IMR-90 (cell line): ENCODE measurements around the gene MSH5.

Experiments used
- BHLHE40 ChIP-seq: fragments of 150-350 bp; IDR thresholded peaks from 2 replicates; pipeline ENCODE4 v1.6.1; 2016; ENCODE audit warnings: mild to moderate bottlenecking, low read depth, low read length
- CEBPB ChIP-seq: IDR thresholded peaks from 2 replicates; pipeline ENCODE4 v1.6.1; 2012; ENCODE audit warnings: low read depth, low read length, improper control_type of control experiment
- CTCF ChIP-seq: conservative IDR thresholded peaks from 2 replicates; pipeline ENCODE4 v1.5.1; 2012; ENCODE audit warnings: mild to moderate bottlenecking, low read depth, low read length, improper control_type of control experiment
- FOS ChIP-seq: fragments of 150-350 bp; IDR thresholded peaks from 2 replicates; pipeline ENCODE4 v1.6.1; 2016; ENCODE audit warnings: low read depth, low read length
- MAFK ChIP-seq: IDR thresholded peaks from 2 replicates; pipeline ENCODE4 v1.6.1; 2012; ENCODE audit warnings: low read depth, low read length, improper control_type of control experiment
- MAZ ChIP-seq: IDR thresholded peaks from 2 replicates; pipeline ENCODE4 v1.6.1; 2012; ENCODE audit warnings: low read depth, mild to moderate bottlenecking, low read length, improper control_type of control experiment, moderate library complexity, borderline replicate concordance
- MXI1 ChIP-seq: IDR thresholded peaks from 2 replicates; pipeline ENCODE4 v1.6.1; 2012; ENCODE audit warnings: low read depth, mild to moderate bottlenecking, low read length, moderate library complexity, borderline replicate concordance
- NFE2L2 ChIP-seq: fragments of 150-350 bp; IDR thresholded peaks from 2 replicates; pipeline ENCODE4 v1.6.1; 2016; ENCODE audit warnings: low read depth, mild to moderate bottlenecking, low read length
- POLR2A ChIP-seq: IDR thresholded peaks from 2 replicates; pipeline ENCODE4 v1.6.1; 2012; ENCODE audit warnings: mild to moderate bottlenecking, low read depth, low read length
- RAD21 ChIP-seq: IDR thresholded peaks from 2 replicates; pipeline ENCODE4 v1.6.1; 2012; ENCODE audit warnings: low read length, improper control_type of control experiment
- RFX5 ChIP-seq: IDR thresholded peaks from 2 replicates; pipeline ENCODE4 v1.8.0; 2012; ENCODE audit warnings: low read depth, mild to moderate bottlenecking, low read length, moderate library complexity
- SMC3 ChIP-seq: fragments of 150-350 bp; IDR thresholded peaks from 2 replicates; pipeline ENCODE4 v1.6.1; 2016; ENCODE audit warnings: low read depth, mild to moderate bottlenecking, antibody characterized with exemption, low read length, moderate library complexity
- USF2 ChIP-seq: fragments of 150-350 bp; IDR thresholded peaks from 2 replicates; pipeline ENCODE4 v1.6.1; 2017; ENCODE audit warnings: mild to moderate bottlenecking, antibody characterized with exemption, low read length, low read depth
- TF ChIP-seq, protein P1 (sequence below): fragments of 150-350 bp; IDR thresholded peaks from 2 replicates; pipeline ENCODE4 v1.6.1; 2016; ENCODE audit warnings: low read depth, mild to moderate bottlenecking, low read length, moderate library complexity, borderline replicate concordance

GRCh38 chr6:31715022-31715958, 24.5 kb upstream of the MSH5 start, which contains the start of gene LY6G6D:
- TF ChIP-seq CTCF (no peak), RAD21 (no peak), BHLHE40 (no peak), USF2 (no peak), POLR2A (no peak), RFX5 (no peak), SMC3 (no peak), MAFK (no peak), CEBPB (no peak), MXI1 (no peak), FOS (no peak), NFE2L2 (no peak), MAZ (no peak)
- TF ChIP-seq, protein P1, sequence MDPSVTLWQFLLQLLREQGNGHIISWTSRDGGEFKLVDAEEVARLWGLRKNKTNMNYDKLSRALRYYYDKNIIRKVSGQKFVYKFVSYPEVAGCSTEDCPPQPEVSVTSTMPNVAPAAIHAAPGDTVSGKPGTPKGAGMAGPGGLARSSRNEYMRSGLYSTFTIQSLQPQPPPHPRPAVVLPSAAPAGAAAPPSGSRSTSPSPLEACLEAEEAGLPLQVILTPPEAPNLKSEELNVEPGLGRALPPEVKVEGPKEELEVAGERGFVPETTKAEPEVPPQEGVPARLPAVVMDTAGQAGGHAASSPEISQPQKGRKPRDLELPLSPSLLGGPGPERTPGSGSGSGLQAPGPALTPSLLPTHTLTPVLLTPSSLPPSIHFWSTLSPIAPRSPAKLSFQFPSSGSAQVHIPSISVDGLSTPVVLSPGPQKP: no peak
